HepG2 (cell line): ENCODE results near the gene EGLN2. TPM values are rescaled to one million over a fixed set of nuclear protein-coding genes. Genes with fewer than 3 reads are reported as not detected.

Experiments
- CBX1 ChIP-seq: IDR thresholded peaks from one replicate; pipeline ENCODE4 v1.6.1; 2016; ENCODE audit warnings: antibody characterized with exemption, low read depth
- EHMT2 ChIP-seq: fragments of 200-600 bp; sonication (generic); IDR thresholded peaks from 2 replicates; pipeline ENCODE4 v1.7.0; 2017; ENCODE audit warnings: antibody characterized with exemption, low read depth, low read length, borderline replicate concordance
- FOXJ3 ChIP-seq: sonication (generic); formaldehyde crosslinking; IDR thresholded peaks from 2 replicates; pipeline ENCODE4 v1.4.0; 2020; ENCODE audit warnings: missing genetic modification reagents, mild to moderate bottlenecking, borderline replicate concordance
- FOXO1 ChIP-seq: sonication (generic); formaldehyde crosslinking; IDR thresholded peaks from 2 replicates; pipeline ENCODE4 v1.4.0; 2020; ENCODE audit warnings: missing genetic modification reagents
- FOXO4 ChIP-seq: sonication (generic); formaldehyde crosslinking; conservative IDR thresholded peaks from 2 replicates; pipeline ENCODE4 v1.8.1; 2023; ENCODE audit warnings: missing genetic modification reagents
- HCFC1 ChIP-seq: fragments of 150-350 bp; IDR thresholded peaks from 2 replicates; pipeline ENCODE4 v1.6.1; 2014; ENCODE audit warnings: low read depth, low read length
- JUN ChIP-seq: sonication (generic); formaldehyde crosslinking; IDR thresholded peaks from 2 replicates; pipeline ENCODE4 v1.4.0; 2020; ENCODE audit warnings: mild to moderate bottlenecking, missing genetic modification reagents
- NCOA1 ChIP-seq: sonication (generic); formaldehyde crosslinking; IDR thresholded peaks from 2 replicates; pipeline ENCODE4 v1.9.0; 2021; ENCODE audit warnings: missing genetic modification reagents
- NFKBIZ ChIP-seq: IDR thresholded peaks from 2 replicates; pipeline ENCODE4 v1.6.1; 2018; ENCODE audit warnings: missing genetic modification reagents, missing compliant biosample characterization
- TMF1 ChIP-seq: sonication (generic); formaldehyde crosslinking; IDR thresholded peaks from 2 replicates; pipeline ENCODE4 v1.8.1; 2022; ENCODE audit warnings: low read depth, missing genetic modification reagents
- ZFP36 ChIP-seq: fragments of 150-350 bp; IDR thresholded peaks from 2 replicates; pipeline ENCODE4 v1.6.1; 2018; ENCODE audit warnings: borderline replicate concordance, low read length, low read depth; ENCODE audit not compliant: partially characterized antibody
- ZNF281 ChIP-seq: sonication (generic); formaldehyde crosslinking; IDR thresholded peaks from 2 replicates; pipeline ENCODE4 v1.4.0; 2020; ENCODE audit warnings: missing genetic modification reagents, borderline replicate concordance
- ZNF33A ChIP-seq: sonication (generic); formaldehyde crosslinking; IDR thresholded peaks from 2 replicates; pipeline ENCODE4 v1.5.1; 2020; ENCODE audit warnings: missing genetic modification reagents, mild to moderate bottlenecking, moderate library complexity, borderline replicate concordance
- ZNF501 ChIP-seq: sonication (generic); formaldehyde crosslinking; IDR thresholded peaks from 2 replicates; pipeline ENCODE4 v1.5.1; 2020; ENCODE audit warnings: mild to moderate bottlenecking, moderate library complexity, missing genetic modification reagents
- ZNF770 ChIP-seq: sonication (generic); formaldehyde crosslinking; IDR thresholded peaks from 2 replicates; pipeline ENCODE4 v1.5.0; 2020; ENCODE audit warnings: mild to moderate bottlenecking, missing genetic modification reagents
- polyA plus RNA-seq, 8 experiments: library from polyadenylated mRNA; depleted of rRNA in 3 of 8; stranded (reverse) in 7 of 8; unstranded in 1 of 8; fragments of >200 nt; fragmentation: Illumina TruSeq in 4 of 8; extraction: Trizol in 4 of 8; gene quantifications; 2 replicates each; pipeline versions ENCODE4 v1.2.1 to v1.2.3, GENCODE V29; 2011 to 2016; ENCODE audit warnings: low read depth in 4 of 8, missing spikeins in 1 of 8, mixed read lengths in 1 of 8; ENCODE audit not compliant: insufficient read depth in 1 of 8
- total RNA-seq, 5 experiments: library from RNA; depleted of rRNA; stranded (reverse); fragments of >200 nt; fragmentation: Illumina TruSeq; extraction: Trizol; gene quantifications; 2 replicates each; pipeline ENCODE4 v1.2.3, GENCODE V29; 2016; ENCODE audit warnings: low read depth in 1 of 5
- TF ChIP-seq, protein P1 (sequence below): IDR thresholded peaks from 2 replicates; pipeline ENCODE4 v1.4.0; 2020; ENCODE audit warnings: mild to moderate bottlenecking, missing genetic modification reagents
- TF ChIP-seq, protein P2 (sequence below): sonication (generic); formaldehyde crosslinking; conservative IDR thresholded peaks from 2 replicates; pipeline ENCODE4 v1.8.0; 2022; ENCODE audit warnings: mild to moderate bottlenecking, moderate library complexity, missing genetic modification reagents

EGLN2 gene
- total and polyA plus RNA-seq, 2 of the 13 experiments (the other 11 are each of a cell fraction or from before 2014, with no cell fraction given), result 16.5 to 40.8 TPM

DNA sequence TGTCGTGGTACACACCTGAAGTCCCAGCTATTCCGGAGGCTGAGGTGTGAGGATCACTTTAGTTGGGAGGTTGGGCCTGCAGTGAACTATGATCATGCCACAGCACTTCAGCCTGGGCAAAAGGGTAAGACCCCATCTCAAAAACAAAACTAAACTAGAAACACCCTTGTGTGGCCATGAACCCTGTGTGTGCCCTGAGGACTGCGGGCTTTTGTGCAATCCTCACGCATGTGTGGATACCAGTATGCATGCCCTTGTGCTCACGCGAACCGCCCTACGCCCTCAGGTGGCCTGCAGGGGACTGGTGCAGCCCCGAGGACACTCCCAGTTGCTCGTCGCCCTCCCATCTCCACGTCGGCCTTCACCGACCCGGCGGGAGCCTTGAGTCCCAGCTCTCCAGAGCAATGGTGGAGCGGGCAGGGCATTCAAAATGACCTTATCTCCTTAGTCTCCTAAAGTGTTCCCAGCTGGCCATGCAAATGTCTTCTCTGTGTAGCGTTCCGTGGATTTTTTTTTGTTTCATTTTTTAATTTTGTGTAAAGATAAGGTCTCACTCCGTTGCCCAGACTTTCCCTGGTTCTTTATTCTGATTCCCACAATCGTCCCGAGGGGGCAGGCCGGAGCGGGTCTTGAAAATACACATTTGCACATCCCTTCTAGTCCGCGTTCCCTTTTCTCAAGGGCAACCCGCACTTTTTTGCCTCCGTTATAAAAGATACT, 868 bp upstream of the EGLN2 start (continued):
- TF ChIP-seq, protein P1, sequence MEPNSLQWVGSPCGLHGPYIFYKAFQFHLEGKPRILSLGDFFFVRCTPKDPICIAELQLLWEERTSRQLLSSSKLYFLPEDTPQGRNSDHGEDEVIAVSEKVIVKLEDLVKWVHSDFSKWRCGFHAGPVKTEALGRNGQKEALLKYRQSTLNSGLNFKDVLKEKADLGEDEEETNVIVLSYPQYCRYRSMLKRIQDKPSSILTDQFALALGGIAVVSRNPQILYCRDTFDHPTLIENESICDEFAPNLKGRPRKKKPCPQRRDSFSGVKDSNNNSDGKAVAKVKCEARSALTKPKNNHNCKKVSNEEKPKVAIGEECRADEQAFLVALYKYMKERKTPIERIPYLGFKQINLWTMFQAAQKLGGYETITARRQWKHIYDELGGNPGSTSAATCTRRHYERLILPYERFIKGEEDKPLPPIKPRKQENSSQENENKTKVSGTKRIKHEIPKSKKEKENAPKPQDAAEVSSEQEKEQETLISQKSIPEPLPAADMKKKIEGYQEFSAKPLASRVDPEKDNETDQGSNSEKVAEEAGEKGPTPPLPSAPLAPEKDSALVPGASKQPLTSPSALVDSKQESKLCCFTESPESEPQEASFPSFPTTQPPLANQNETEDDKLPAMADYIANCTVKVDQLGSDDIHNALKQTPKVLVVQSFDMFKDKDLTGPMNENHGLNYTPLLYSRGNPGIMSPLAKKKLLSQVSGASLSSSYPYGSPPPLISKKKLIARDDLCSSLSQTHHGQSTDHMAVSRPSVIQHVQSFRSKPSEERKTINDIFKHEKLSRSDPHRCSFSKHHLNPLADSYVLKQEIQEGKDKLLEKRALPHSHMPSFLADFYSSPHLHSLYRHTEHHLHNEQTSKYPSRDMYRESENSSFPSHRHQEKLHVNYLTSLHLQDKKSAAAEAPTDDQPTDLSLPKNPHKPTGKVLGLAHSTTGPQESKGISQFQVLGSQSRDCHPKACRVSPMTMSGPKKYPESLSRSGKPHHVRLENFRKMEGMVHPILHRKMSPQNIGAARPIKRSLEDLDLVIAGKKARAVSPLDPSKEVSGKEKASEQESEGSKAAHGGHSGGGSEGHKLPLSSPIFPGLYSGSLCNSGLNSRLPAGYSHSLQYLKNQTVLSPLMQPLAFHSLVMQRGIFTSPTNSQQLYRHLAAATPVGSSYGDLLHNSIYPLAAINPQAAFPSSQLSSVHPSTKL (CRISPR knock-in tag), result peak; percentile 60
- TF ChIP-seq FOXO4 (CRISPR knock-in tag) (no peak), FOXO1 (peak; percentile 63), ZNF281 (CRISPR knock-in tag) (peak; percentile 62; the same call in 1 of the 2 replicates), NCOA1 (no peak), ZFP36 (no peak), ZNF33A (CRISPR knock-in tag) (no peak), JUN (CRISPR knock-in tag) (peak; percentile 44; the same call in 1 of the 2 replicates), FOXJ3 (no peak), ZNF501 (CRISPR knock-in tag) (peak; percentile 72; the same call in 1 of the 2 replicates), HCFC1 (no peak), TMF1 (no peak), EHMT2 (no peak), NFKBIZ (CRISPR knock-in tag) (no peak), ZNF770 (CRISPR knock-in tag) (peak; percentile 99), CBX1 (no peak)
- TF ChIP-seq, protein P2, sequence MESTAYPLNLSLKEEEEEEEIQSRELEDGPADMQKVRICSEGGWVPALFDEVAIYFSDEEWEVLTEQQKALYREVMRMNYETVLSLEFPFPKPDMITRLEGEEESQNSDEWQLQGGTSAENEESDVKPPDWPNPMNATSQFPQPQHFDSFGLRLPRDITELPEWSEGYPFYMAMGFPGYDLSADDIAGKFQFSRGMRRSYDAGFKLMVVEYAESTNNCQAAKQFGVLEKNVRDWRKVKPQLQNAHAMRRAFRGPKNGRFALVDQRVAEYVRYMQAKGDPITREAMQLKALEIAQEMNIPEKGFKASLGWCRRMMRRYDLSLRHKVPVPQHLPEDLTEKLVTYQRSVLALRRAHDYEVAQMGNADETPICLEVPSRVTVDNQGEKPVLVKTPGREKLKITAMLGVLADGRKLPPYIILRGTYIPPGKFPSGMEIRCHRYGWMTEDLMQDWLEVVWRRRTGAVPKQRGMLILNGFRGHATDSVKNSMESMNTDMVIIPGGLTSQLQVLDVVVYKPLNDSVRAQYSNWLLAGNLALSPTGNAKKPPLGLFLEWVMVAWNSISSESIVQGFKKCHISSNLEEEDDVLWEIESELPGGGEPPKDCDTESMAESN (CRISPR knock-in tag), result peak; percentile 86; the same call in 1 of the 2 replicates
